HFF-Myc (cell line): ENCODE data around the gene PSME1.

Experiments used
- DNase-seq: peaks from one replicate; pipeline ENCODE4 v3.0.0-alpha.2; 2011; ENCODE audit warnings: low read depth; ENCODE audit errors: extremely low read depth
- H3K4me3 ChIP-seq: replicated peaks from 2 replicates; pipeline ENCODE4 v1.5.1; 2011; ENCODE audit warnings: low read depth, mild to moderate bottlenecking, control low read depth, low read length
- CTCF ChIP-seq: IDR thresholded peaks from 2 replicates; pipeline ENCODE4 v1.5.1; 2012; ENCODE audit warnings: mild to moderate bottlenecking, low read depth, low read length, control low read depth; ENCODE audit errors: missing control alignments

Gene PSME1

DNA sequence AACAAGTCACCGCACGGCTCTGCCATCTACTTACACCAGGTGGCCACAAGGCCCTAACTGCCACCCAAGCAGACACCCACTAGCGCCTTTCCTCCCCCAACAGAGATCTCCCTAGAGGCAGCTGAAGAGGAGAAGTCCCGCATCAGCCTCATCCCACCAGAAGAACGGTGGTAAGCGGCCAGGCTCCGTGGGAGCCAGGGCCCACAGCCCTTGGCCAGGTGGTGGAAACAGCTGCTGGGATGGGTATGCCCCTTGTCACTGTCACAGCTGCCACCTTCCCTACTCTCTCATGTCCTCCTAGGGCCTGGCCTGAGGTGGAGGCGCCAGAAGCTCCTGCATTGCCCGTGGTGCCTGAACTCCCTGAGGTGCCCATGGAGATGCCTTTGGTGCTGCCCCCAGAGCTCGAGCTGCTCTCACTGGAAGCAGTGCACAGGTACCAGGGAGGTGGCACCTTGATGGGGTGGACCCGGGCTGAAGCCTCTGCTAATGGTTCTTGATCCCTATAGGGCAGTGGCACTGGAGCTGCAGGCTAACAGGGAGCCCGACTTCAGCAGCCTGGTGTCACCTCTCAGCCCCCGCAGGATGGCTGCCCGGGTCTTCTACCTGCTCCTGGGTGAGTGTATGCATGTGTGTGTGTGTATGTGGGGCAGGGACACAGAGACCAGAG is 43.4 kb downstream of the PSME1 start:
- no peak for TF ChIP-seq CTCF
- no peak for DNase-seq
- no peak overlapping the region for H3K4me3 ChIP-seq

DNA sequence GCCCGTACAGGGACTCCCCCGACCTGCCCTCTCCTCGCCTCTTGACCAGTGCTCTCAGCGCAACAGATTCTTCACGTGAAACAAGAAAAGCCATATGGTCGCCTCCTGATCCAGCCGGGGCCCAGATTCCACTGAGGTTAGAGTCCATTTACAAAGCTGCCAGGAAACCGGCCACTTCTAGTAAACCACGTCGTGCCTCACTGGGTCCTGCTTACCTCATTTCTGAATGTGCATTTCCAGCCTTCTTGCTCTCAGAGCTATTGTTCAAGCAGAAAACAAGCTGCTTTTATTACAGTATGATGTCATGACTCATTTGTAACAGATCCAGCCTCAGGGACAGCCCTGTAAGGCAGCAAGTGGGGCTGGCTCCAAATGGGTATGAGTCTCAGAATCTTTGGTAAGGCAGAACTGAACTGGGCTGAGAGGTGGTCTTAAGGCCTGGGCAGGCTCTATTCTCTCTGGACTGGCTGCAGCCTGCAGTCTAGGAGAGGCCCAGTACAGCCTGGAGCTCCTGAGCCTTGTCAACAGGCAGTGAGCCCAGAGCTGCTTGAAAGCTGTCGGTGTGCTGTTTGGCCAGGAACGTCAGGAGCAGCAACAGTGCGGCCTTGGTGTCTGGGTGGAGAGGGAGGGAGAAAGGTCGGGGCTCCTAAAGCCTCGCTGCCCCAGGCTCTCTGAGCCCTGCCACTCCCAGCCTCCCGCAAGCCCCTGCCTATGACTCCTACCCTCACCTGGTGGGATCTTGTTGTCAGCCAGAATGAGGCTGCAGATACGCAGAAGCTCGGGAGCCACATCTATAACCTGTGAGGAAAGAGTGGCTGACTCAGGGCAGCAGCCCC is 44.2 kb downstream of the PSME1 start:
- peak; percentile 42 for DNase-seq
- no peak for TF ChIP-seq CTCF
- H3K4me3 ChIP-seq, result no peak overlapping the region

GRCh38 chr14:24181371-24182077 is 45.5 kb downstream of the PSME1 start:
- no peak for TF ChIP-seq CTCF
- no peak overlapping the region for H3K4me3 ChIP-seq
- no peak for DNase-seq

- H3K4me3 ChIP-seq, result no peak overlapping the region
- no peak for TF ChIP-seq CTCF
- no peak for DNase-seq
Measured at GRCh38 chr14:24182110-24182882, 46.3 kb downstream of the PSME1 start.

- no peak for TF ChIP-seq CTCF
- no peak overlapping the region for H3K4me3 ChIP-seq
- no peak for DNase-seq
Measured at GRCh38 chr14:24183014-24183481, 47.1 kb downstream of the PSME1 start.
